Hepatocyte (in vitro differentiated cells): ENCODE results near the gene PDP2.

ENCODE experiments used
- CTCF ChIP-seq: fragments of 200-600 bp; sonication (generic); IDR thresholded peaks from 2 replicates; pipeline ENCODE4 v1.5.1; 2016; ENCODE audit warnings: antibody characterized with exemption, mild to moderate bottlenecking; ENCODE audit not compliant: poor library complexity
- EZH2phosphoT487 ChIP-seq: fragments of 200-600 bp; sonication (generic); IDR thresholded peaks from one replicate; pipeline ENCODE4 v1.6.1; 2018; ENCODE audit warnings: antibody characterized with exemption, mild to moderate bottlenecking, low read depth, moderate library complexity; ENCODE audit not compliant: unreplicated experiment, severe bottlenecking

DNA sequence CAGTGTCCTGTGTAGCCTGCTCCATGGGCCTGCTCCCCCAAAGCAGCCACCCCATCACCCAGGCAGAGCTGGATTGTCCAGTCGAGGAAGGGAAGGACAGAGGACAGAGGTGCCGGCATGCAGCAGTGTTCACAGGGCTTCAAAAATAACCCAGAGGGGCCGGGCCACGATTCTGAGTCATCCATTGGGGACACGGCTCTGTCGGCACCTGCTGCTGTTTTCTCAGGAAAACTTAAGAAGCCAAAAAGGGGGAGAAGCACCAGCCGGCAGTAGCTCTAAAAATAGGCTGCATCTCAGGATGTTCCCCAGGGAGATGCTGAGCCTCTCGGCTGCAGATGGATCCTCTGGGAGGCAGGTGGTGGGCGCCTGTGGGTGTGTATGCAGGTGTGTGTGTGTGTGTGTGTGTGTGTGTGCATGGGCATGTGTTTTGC is 34.5 kb upstream of the PDP2 start:
- TF ChIP-seq CTCF (no peak), EZH2phosphoT487 (no peak)
